Psoas muscle (tissue), 8 donors: ENCODE measurements around the gene PTPN14. TPM values are rescaled to one million over a fixed set of nuclear protein-coding genes. Genes with fewer than 3 reads are reported as not detected.
"Not testable (repeated sequence)": the region's sequence is repeated elsewhere in the genome, so short reads cannot be mapped to it uniquely, and the experiment has no call there.

ENCODE experiments used
- ATAC-seq, 4 donors: fragments of 200-7000 bp; cut with Tn5 transposase; one replicate each; pipeline ENCODE4 v1.9.1; 2020; ENCODE audit warnings: moderate library complexity in 3 of 4, mild to moderate bottlenecking in 2 of 4
- DNase-seq, 2 donors: peaks; one replicate each; pipeline ENCODE4 v3.0.0-alpha.2; 2020
- H3K27ac ChIP-seq: fragments of 200-600 bp; one replicate; pipeline ENCODE4 v1.8.0; 2022
- H3K27me3 ChIP-seq, 3 donors: fragments of 200-600 bp in 1 of 3; one replicate each; pipeline versions ENCODE4 v1.6.1 to v1.8.0; 2013 to 2022; ENCODE audit warnings: low read length in 2 of 3, mild to moderate bottlenecking in 2 of 3, moderate library complexity in 1 of 3; ENCODE audit not compliant: insufficient read depth in 3 of 3
- H3K36me3 ChIP-seq, 2 donors: fragments of 200-600 bp in 1 of 2; one replicate each; pipeline versions ENCODE4 v1.6.1 to v1.8.0; 2013 to 2022; ENCODE audit warnings: low read depth in 1 of 2, mild to moderate bottlenecking in 1 of 2, moderate library complexity in 1 of 2; ENCODE audit not compliant: insufficient read depth in 1 of 2
- H3K4me1 ChIP-seq: fragments of 200-600 bp; one replicate; pipeline ENCODE4 v1.8.0; 2022
- H3K4me3 ChIP-seq: fragments of 200-600 bp; one replicate; pipeline ENCODE4 v1.8.0; 2022; ENCODE audit warnings: mild to moderate bottlenecking
- H3K9me3 ChIP-seq: fragments of 200-600 bp; one replicate; pipeline ENCODE4 v1.8.0; 2022
- CTCF ChIP-seq: fragments of 200-600 bp; IDR thresholded peaks from one replicate; pipeline ENCODE4 v1.8.0; 2022; ENCODE audit warnings: antibody characterized with exemption
- WGBS, 3 donors: extraction: QIAGEN DNeasy Blood & Tissue Kit; methylation state at CpG; one replicate each; pipeline versions ENCODE4 v1.1.6 to v1.1.7; 2013; 5-methylcytosine and 5-hydroxymethylcytosine counted together
- intact Hi-C, 2 donors: fragments of 100-400 bp; cut with DNase I; formaldehyde crosslinking; loops; one replicate each; pipeline versions ENCODE4 v1.11.0 to v1.14.2; 2022
- polyA plus RNA-seq, 3 donors: library from polyadenylated mRNA; stranded (reverse); fragments of 200-250 nt; gene quantifications; one replicate each; pipeline ENCODE4 v1.2.3, GENCODE V29; 2013
- total RNA-seq, 4 donors: library from RNA; stranded (reverse); fragmentation: NEBNext Ultra II Directional in 2 of 4; extraction: Animal tissue kit (Norgen Biotek cat#: 25700) in 2 of 4; gene quantifications; one replicate each; pipeline versions ENCODE4 v1.2.1 to v1.2.4, GENCODE V29; 2021 to 2023
- donor health status: healthy with polysubstance abuse.
- donor health status: DM: no; HTN: no; CAD: no; lungs with moderate emphysema.
- donor health status: Bipolar disorder and iron deficiency.
- donor health status: healthy.
- donor health status: DM: yes; HTN: yes; CAD: no.
- donor health status: DM: no; HTN: no; CAD: no.
- donor health status: DM: no; HTN: no; CAD: no.
- donor health status: DM: yes; HTN: yes; CAD: no.

The PTPN14 gene
- total and polyA plus RNA-seq, 7 donors: 7.2 to 106 (median 50.8) TPM

DNA sequence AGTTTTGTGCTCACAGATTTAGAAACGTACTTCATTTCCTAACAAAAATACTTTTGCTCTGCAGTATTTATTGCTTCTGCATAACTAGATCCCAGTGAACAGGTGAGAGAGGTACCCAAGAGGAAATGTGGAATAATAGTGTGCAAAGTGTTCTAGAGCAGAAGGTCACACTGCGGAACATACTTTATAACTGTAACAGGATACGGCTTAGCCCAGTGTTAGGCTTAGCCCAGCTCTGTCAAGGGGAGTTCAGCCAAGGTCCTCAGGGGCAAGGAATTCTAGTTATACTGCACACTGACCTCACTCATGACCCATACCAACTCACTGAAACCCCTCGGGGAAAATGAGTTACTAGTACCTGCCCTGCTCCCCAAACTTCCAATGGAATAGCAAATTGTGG, 55.3 kb downstream of the PTPN14 start:
- ATAC-seq: peak; percentile 52 to 77 (median 62)
- 9 to 23% (median 13%) methylated on average over 4 of the region's 4 CpGs for WGBS, 3 donors
- H3K27me3 ChIP-seq: no peaks in the 10 kb centered on the region
- H3K27ac ChIP-seq: peak overlapping the region; percentile 79
- H3K4me1 ChIP-seq: peaks cover 73% of the 10 kb centered on the region
- H3K36me3 ChIP-seq: no peaks in the 10 kb centered on the region
- H3K9me3 ChIP-seq: no peaks in the 10 kb centered on the region
- no peak overlapping the region for H3K4me3 ChIP-seq
- DNase-seq: no peak
- TF ChIP-seq CTCF: no peak
- intact Hi-C loops: loop anchor here in 1 of 2 donors (5.0 to 10.0 kb wide), 2 partner anchors 56 to 111 kb away; partner anchors contain the start of gene PTPN14

- H3K4me3 ChIP-seq: no peak overlapping the region
- ATAC-seq (peak in 2 of 4 donors; percentile 40 to 62), DNase-seq (no peak)
- TF ChIP-seq CTCF: no peak
- no peaks in the 10 kb centered on the region for H3K9me3 ChIP-seq
- intact Hi-C loops: loop anchor here in 1 of 2 donors (5.0 to 10.0 kb wide), 2 partner anchors 58 to 110 kb away; partner anchors contain the start of gene PTPN14
- no peaks in the 10 kb centered on the region for H3K27me3 ChIP-seq
- H3K27ac ChIP-seq: peak overlapping the region; percentile 79
- H3K36me3 ChIP-seq: no peaks in the 10 kb centered on the region
- WGBS, 3 donors: 18 to 42% (median 27%) methylated on average over 2 of the region's 2 CpGs
- H3K4me1 ChIP-seq: peaks cover 61% of the 10 kb centered on the region
These were observed 56.7 kb downstream of the PTPN14 start for GRCh38 chr1:214494706-214495105.

GRCh38 chr1:214494179-214494578, 57.2 kb downstream of the PTPN14 start:
- 79 to 94% (median 87%) methylated on average over 6 of the region's 6 CpGs for WGBS, 3 donors
- not testable (repeated sequence) for H3K27me3 ChIP-seq, H3K36me3 ChIP-seq, H3K4me3 ChIP-seq, DNase-seq, H3K9me3 ChIP-seq, ATAC-seq
- H3K27ac ChIP-seq: peak overlapping the region; percentile 79
- peaks cover 60% of the 10 kb centered on the region for H3K4me1 ChIP-seq
- intact Hi-C loops: loop anchor here in 1 of 2 donors (10.0 kb wide), 1 partner anchor 109 kb away; no protein-coding TSS in a partner anchor

GRCh38 chr1:214493126-214493796, 58.1 kb downstream of the PTPN14 start:
- intact Hi-C loops: loop anchor here in 1 of 2 donors (10.0 kb wide), 1 partner anchor 108 kb away; no protein-coding TSS in a partner anchor
- H3K27ac ChIP-seq: peak overlapping the region; percentile 79

More at GRCh38 chr1:214493126-214493796, 58.1 kb downstream of the PTPN14 start:
- Histone ChIP-seq H3K27me3 (no peaks in the 10 kb centered on the region), H3K4me3 (no peak overlapping the region), H3K4me1 (peaks cover 64% of the 10 kb centered on the region), H3K9me3 (no peaks in the 10 kb centered on the region), H3K36me3 (no peaks in the 10 kb centered on the region)
- TF ChIP-seq CTCF: no peak
- 42 to 54% (median 47%) methylated on average over 7 of the region's 7 CpGs for WGBS, 3 donors
- peak in 3 of 4 donors; percentile 42 to 52 (median 47) for ATAC-seq
- DNase-seq: peak in 1 of 2 donors; percentile 48
